ENCODE results near the gene FMO5. TPM values are rescaled to one million over a fixed set of nuclear protein-coding genes. Genes with fewer than 3 reads are reported as not detected.

FMO5 gene
- total RNA-seq, 1 donor from 2014 or later, result 0.47 TPM

DNA sequence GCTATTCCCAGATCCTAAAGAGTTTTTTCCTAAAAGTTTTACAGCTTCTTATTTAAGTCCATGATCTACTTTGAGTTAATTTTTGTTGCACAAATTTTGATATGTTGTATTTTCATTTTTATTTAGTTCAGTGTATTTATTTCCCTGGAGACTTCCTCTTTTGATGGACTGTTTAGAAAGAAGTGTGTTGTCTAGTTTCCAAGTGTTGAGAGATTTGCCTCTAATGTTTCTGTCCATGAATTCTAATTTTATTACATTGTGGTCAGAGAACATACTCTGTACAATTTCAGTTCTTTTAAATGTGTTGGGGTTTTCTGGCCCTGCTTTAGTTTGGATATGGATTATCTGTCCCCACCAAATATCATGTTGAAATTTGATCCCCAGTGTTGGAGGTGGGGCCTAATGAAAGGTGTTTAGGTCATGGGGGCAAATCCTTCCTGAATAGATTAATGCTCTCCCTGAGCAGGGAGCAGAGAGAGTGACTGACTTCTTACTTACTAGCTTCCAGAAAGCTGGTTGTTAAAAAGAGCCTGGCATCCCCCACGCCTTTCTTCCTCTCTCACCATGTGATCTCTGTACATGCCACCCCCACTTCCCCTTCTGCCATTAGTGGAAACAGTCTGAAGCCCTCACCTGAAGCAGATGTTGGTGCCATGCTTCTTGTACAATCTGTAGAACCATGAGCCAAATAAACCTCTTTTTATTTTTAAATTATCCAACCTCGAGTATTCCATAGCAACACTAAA, 21.9 kb upstream of the FMO5 start:
- TF ChIP-seq, protein P1, sequence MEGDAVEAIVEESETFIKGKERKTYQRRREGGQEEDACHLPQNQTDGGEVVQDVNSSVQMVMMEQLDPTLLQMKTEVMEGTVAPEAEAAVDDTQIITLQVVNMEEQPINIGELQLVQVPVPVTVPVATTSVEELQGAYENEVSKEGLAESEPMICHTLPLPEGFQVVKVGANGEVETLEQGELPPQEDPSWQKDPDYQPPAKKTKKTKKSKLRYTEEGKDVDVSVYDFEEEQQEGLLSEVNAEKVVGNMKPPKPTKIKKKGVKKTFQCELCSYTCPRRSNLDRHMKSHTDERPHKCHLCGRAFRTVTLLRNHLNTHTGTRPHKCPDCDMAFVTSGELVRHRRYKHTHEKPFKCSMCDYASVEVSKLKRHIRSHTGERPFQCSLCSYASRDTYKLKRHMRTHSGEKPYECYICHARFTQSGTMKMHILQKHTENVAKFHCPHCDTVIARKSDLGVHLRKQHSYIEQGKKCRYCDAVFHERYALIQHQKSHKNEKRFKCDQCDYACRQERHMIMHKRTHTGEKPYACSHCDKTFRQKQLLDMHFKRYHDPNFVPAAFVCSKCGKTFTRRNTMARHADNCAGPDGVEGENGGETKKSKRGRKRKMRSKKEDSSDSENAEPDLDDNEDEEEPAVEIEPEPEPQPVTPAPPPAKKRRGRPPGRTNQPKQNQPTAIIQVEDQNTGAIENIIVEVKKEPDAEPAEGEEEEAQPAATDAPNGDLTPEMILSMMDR (conservative IDR thresholded peaks at IDR 0.05), result no peak
- DNase-seq (ENCODE audit: low read depth, low spot score), result no peak
- Mint-ChIP-seq H3K36me3 (ENCODE audit: low read depth) (peaks cover 6% of the 10 kb centered on the region), H3K4me1 (peaks cover 50% of the 10 kb centered on the region), H3K9me3 (no peaks in the 10 kb centered on the region), H3K27me3 (ENCODE audit: low read depth) (no peaks in the 10 kb centered on the region), H3K27ac (ENCODE audit: unreplicated experiment) (peak overlapping the region; percentile 87), H3K4me3 (peak overlapping the region; percentile 20)

DNA sequence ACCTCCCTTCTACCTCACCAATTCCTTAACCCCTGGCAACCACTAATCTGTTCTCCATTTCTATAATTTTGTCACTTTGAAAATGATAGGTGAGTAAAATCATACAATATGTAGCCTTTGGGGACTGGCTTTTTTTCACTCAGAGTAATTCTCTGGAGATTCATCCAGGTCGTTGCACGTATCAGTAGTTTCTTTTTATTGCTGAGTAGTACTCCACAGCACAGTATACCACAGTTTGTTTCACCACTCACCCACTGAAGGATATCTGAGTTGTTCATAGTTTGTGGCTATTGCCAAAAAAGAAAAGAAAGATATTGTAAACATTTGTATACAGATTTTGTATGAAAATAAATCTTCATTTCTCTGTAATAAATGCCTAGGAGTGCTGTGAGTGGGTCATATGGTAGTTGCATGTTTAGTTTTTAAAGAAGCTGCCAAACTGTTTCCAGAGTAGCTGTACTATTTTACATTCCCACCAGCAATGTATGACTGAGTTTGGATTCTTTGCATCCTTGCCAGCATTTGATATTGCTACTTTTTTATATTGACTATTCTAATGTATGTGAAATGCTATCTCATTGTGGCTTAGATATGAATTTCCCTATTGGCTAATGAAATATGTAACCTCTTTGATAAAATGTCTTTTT, 21.0 kb upstream of the FMO5 start:
- H3K27me3 Mint-ChIP-seq (ENCODE audit: low read depth), result no peaks in the 10 kb centered on the region
- no peak overlapping the region for H3K27ac Mint-ChIP-seq (ENCODE audit: unreplicated experiment)
- peaks cover 50% of the 10 kb centered on the region for H3K4me1 Mint-ChIP-seq
- no peaks in the 10 kb centered on the region for H3K9me3 Mint-ChIP-seq
- peaks cover 6% of the 10 kb centered on the region for H3K36me3 Mint-ChIP-seq (ENCODE audit: low read depth)
- TF ChIP-seq, protein P1 (conservative IDR thresholded peaks at IDR 0.05), result no peak
- DNase-seq (ENCODE audit: low read depth, low spot score), result no peak
- H3K4me3 Mint-ChIP-seq, result peak overlapping the region; percentile 76

DNA sequence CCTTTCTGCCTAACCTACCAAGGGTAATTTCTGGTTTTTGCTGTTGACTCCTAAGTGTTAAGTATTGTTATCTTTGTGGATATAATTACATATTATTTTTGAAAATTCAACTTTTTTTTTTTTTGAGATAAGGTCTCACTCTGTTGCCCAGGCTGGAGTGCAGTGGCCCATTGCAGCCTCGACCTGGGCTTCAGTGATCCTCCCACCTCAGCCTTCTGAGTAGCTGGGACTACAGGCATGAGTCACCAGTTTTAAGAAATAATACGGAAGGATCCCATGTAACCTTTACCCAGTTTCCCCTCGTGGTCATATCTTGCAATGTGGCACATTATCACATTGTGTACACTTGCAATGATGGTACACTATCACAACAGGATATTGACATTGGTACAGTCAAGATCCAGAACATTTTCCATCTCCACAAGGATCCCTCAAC, 20.5 kb upstream of the FMO5 start:
- H3K27me3 Mint-ChIP-seq (ENCODE audit: low read depth), result no peaks in the 10 kb centered on the region
- H3K27ac Mint-ChIP-seq (ENCODE audit: unreplicated experiment), result no peak overlapping the region
- peaks cover 6% of the 10 kb centered on the region for H3K36me3 Mint-ChIP-seq (ENCODE audit: low read depth)
- H3K4me1 Mint-ChIP-seq, result peaks cover 50% of the 10 kb centered on the region
- DNase-seq (ENCODE audit: low read depth, low spot score), result no peak
- peak overlapping the region; percentile 62 for H3K4me3 Mint-ChIP-seq
- TF ChIP-seq, protein P1 (conservative IDR thresholded peaks at IDR 0.05), result no peak
- no peaks in the 10 kb centered on the region for H3K9me3 Mint-ChIP-seq

DNA sequence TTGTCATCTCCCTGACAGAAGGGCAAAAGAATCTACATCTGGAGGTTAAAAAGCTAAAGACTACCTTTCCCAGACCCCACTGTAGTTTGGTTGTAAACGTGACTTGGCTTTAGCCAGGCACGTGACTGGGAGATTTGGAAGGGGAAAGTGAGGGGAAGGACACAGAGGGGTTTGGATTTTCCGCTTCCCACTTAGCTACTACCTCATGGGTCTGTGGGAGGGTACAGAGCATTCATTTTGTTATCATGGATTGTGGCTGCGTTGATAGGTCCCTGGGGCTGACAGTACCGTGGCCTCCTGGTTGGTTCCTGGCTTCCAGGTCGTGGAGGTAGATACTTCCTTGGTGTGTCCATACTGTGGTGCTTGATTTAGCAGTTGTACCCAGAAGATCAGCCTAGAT, 20.0 kb upstream of the FMO5 start:
- H3K4me3 Mint-ChIP-seq, result peak overlapping the region; percentile 62
- no peaks in the 10 kb centered on the region for H3K9me3 Mint-ChIP-seq
- H3K27ac Mint-ChIP-seq (ENCODE audit: unreplicated experiment), result peak overlapping the region; percentile 32
- H3K36me3 Mint-ChIP-seq (ENCODE audit: low read depth), result peaks cover 6% of the 10 kb centered on the region
- TF ChIP-seq, protein P1 (conservative IDR thresholded peaks at IDR 0.05), result no peak
- no peak for DNase-seq (ENCODE audit: low read depth, low spot score)
- no peaks in the 10 kb centered on the region for H3K27me3 Mint-ChIP-seq (ENCODE audit: low read depth)
- H3K4me1 Mint-ChIP-seq, result peaks cover 51% of the 10 kb centered on the region

DNA sequence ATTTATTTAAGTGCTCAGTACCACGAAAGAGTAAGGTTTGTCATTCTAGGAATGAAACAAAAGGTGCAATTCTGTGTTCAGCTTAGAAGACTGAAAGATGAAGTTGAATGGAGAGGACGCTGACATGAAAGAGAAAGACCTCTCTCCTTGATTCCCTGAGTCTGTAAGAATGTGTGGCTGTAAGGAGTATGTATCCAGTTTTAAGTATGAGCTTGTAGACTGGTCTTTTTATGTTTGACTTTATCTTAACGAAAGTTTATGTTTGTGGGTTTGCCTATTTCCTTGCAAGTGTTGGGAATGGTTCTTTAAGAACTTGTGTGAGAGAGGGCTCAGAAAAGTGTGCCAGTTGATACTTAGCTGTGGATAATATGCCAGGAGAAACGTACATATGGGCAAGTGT, 18.7 kb upstream of the FMO5 start:
- H3K9me3 Mint-ChIP-seq, result no peaks in the 10 kb centered on the region
- H3K27me3 Mint-ChIP-seq (ENCODE audit: low read depth), result peaks cover under 1% of the 10 kb centered on the region
- no peak overlapping the region for H3K27ac Mint-ChIP-seq (ENCODE audit: unreplicated experiment)
- peak overlapping the region; percentile 99 for H3K4me3 Mint-ChIP-seq
- TF ChIP-seq, protein P1 (conservative IDR thresholded peaks at IDR 0.05), result no peak
- peaks cover 44% of the 10 kb centered on the region for H3K4me1 Mint-ChIP-seq
- H3K36me3 Mint-ChIP-seq (ENCODE audit: low read depth), result peaks cover 6% of the 10 kb centered on the region
- no peak for DNase-seq (ENCODE audit: low read depth, low spot score)

All from neural crest cell (in vitro differentiated cells).